Endothelial cell of umbilical vein (primary cell): ENCODE results near the gene ANKMY2. TPM values are rescaled to one million over a fixed set of nuclear protein-coding genes. Genes with fewer than 3 reads are reported as not detected.
A peak's percentile ranks its signal among the peaks of the same experiment; 100 is the strongest.

Experiments
- BruUV-seq: library from RNA; stranded (reverse); fragments of 400-500 nt; replicated peaks from 2 replicates; lab custom pipeline; 2021; lab: Mats Ljungman, UMichigan
- CTCF ChIA-PET: fragments of 300-600, 350-600 bp; sonication (Branson Sonifier 250); formaldehyde crosslinking; loops from one replicate; lab custom pipeline; 2021; ENCODE audit warnings: antibody characterized with exemption, inconsistent platforms; lab: Charles Lee
- POLR2A ChIA-PET: fragments of 300-600, 350-600 bp; sonication (Branson Sonifier 250); formaldehyde crosslinking; loops from one replicate; lab custom pipeline; 2021; ENCODE audit warnings: antibody characterized with exemption, inconsistent platforms; lab: Charles Lee
- DNase-seq: peaks from one replicate; pipeline ENCODE4 v3.0.0-alpha.2; 2011; ENCODE audit warnings: low read depth, low spot score
- FAIRE-seq: peaks from 2 replicates; lab custom pipeline; 2011; peaks lifted over from hg19 to GRCh38; lab: Jason Lieb, UNC
- H2AFZ ChIP-seq: 2 replicates; pipeline ENCODE4 v1.6.0; 2012; ENCODE audit warnings: low read depth, low read length, control low read depth, inconsistent platforms
- H3K27ac ChIP-seq: 2 replicates; pipeline ENCODE4 v1.5.1; 2011; ENCODE audit warnings: low read depth, mild to moderate bottlenecking, control low read depth, low read length, moderate library complexity; ENCODE audit not compliant: insufficient read depth
- H3K27me3 ChIP-seq, 2 experiments: 2 replicates each; pipeline versions ENCODE4 v1.6.0 to v1.6.1; 2011; ENCODE audit warnings: low read length in 2 of 2, mixed read lengths in 1 of 2; ENCODE audit not compliant: control insufficient read depth in 2 of 2, insufficient read depth in 2 of 2
- H3K36me3 ChIP-seq, 2 experiments: 2 replicates in 1 of 2; 3 replicates in 1 of 2; pipeline ENCODE4 v1.5.1; 2011; ENCODE audit warnings: low read length in 2 of 2, mild to moderate bottlenecking in 1 of 2, moderate library complexity in 1 of 2; ENCODE audit not compliant: control insufficient read depth in 2 of 2, insufficient read depth in 2 of 2; ENCODE audit errors: extremely low read depth in 1 of 2
- H3K4me1 ChIP-seq: 3 replicates; pipeline ENCODE4 v1.5.1; 2011; ENCODE audit warnings: mild to moderate bottlenecking, low read length; ENCODE audit not compliant: control insufficient read depth, insufficient read depth; ENCODE audit errors: extremely low read depth
- H3K4me2 ChIP-seq: 2 replicates; pipeline ENCODE4 v1.6.1; 2011; ENCODE audit warnings: low read length, control low read depth, mixed read lengths; ENCODE audit not compliant: insufficient read depth
- H3K4me3 ChIP-seq, 3 experiments: fragments of 200-600 bp in 1 of 3; sonication (generic), shearing (Covaris generic) in 1 of 3; replicated peaks in 1 of 3; 2 replicates each; pipeline ENCODE4 v1.5.1; 2011 to 2016; ENCODE audit warnings: control low read depth in 3 of 3, low read length in 3 of 3, mild to moderate bottlenecking in 2 of 3, inconsistent platforms in 1 of 3, low read depth in 1 of 3, moderate library complexity in 1 of 3; ENCODE audit not compliant: insufficient read depth in 1 of 3
- H3K79me2 ChIP-seq: 2 replicates; pipeline ENCODE4 v1.6.0; 2012; ENCODE audit warnings: low read length, inconsistent platforms; ENCODE audit not compliant: control insufficient read depth, insufficient read depth
- H3K9ac ChIP-seq: replicated peaks from 2 replicates; pipeline ENCODE3; 2011; ENCODE audit warnings: low read length, control low read depth; ENCODE audit not compliant: insufficient read depth; ENCODE audit errors: extremely low read depth
- H3K9me1 ChIP-seq: replicated peaks from 3 replicates; pipeline ENCODE4 v1.6.0; 2011; ENCODE audit warnings: mild to moderate bottlenecking, low read length; ENCODE audit not compliant: control insufficient read depth, insufficient read depth; ENCODE audit errors: extremely low read depth
- H3K9me3 ChIP-seq: replicated peaks from 2 replicates; pipeline ENCODE4 v1.5.1; 2012; ENCODE audit warnings: low read length, inconsistent platforms; ENCODE audit not compliant: control insufficient read depth, insufficient read depth
- H4K20me1 ChIP-seq: replicated peaks from 2 replicates; pipeline ENCODE3; 2011; ENCODE audit warnings: mild to moderate bottlenecking, low read length; ENCODE audit not compliant: control insufficient read depth, insufficient read depth; ENCODE audit errors: extremely low read depth
- FOS ChIP-seq: IDR thresholded peaks from 2 replicates; pipeline ENCODE4 v1.6.1; 2011; ENCODE audit warnings: mild to moderate bottlenecking, low read length, moderate library complexity, borderline replicate concordance; ENCODE audit not compliant: insufficient read depth
- GATA2 ChIP-seq: IDR thresholded peaks from 2 replicates; pipeline ENCODE4 v1.7.0; 2011; ENCODE audit warnings: low read depth, mild to moderate bottlenecking, moderate library complexity, mixed read lengths, low read length; ENCODE audit not compliant: insufficient read length, insufficient read depth
- JUN ChIP-seq: IDR thresholded peaks from 2 replicates; pipeline ENCODE4 v1.6.1; 2011; ENCODE audit warnings: borderline replicate concordance, low read depth; ENCODE audit not compliant: insufficient read length, insufficient read depth
- MYC ChIP-seq: IDR thresholded peaks from one replicate; pipeline ENCODE4 v1.6.1; 2011; ENCODE audit warnings: mild to moderate bottlenecking, low read depth, low read length
- dilution Hi-C: fragments of 300-500 bp; cut with MboI; formaldehyde crosslinking; loops from one replicate; pipeline ENCODE4 v1.15.0; 2019; ENCODE audit warnings: low sequenced_read_pairs; ENCODE audit not compliant: extremely low pct_ligation_motif_present
- intact Hi-C: fragments of 100-400 bp; cut with micrococcal nuclease; formaldehyde crosslinking; loops from one replicate; pipeline ENCODE4 v1.10.0; 2022
- polyA plus RNA-seq, 4 experiments: library from polyadenylated mRNA; depleted of rRNA in 3 of 4; stranded (reverse) in 3 of 4; unstranded in 1 of 4; fragments of >200 nt; gene quantifications; 2 replicates each; pipeline versions ENCODE4 v1.2.1 to v1.2.3, GENCODE V29; 2011 to 2012; ENCODE audit warnings: missing spikeins in 1 of 4
- total RNA-seq: library from RNA; stranded (reverse); gene quantifications from 2 replicates; pipeline ENCODE4 v1.2.3, GENCODE V29; 2021

ANKMY2 gene
- total and polyA plus RNA-seq, 2 donors (not counting 3 experiments of a cell fraction or from before 2014, with no cell fraction given): 7.7 to 11.6 TPM

GRCh38 chr7:16561943-16562342, 83.6 kb downstream of the ANKMY2 start:
- CTCF ChIA-PET: interaction anchor here (0.8 kb wide), 1 partner anchor 130 kb away, joined by 3 read pairs; no protein-coding TSS in a partner anchor

GRCh38 chr7:16559497-16560179, 85.9 kb downstream of the ANKMY2 start:
- H3K9ac ChIP-seq: no peak overlapping the region
- no peak overlapping the region for H3K27ac ChIP-seq
- intact Hi-C loops: loop anchor here (10.0 kb wide), 2 partner anchors 875 to 1255 kb away; partner anchors contain the start of gene MEOX2
- BruUV-seq: no TSS peak
- TF ChIP-seq GATA2 (no peak), FOS (peak; percentile 25)
- H3K4me2 ChIP-seq: peak overlapping the region; percentile 35
- no peak overlapping the region for H3K4me3 ChIP-seq
- peak overlapping the region; percentile 37 for H2AFZ ChIP-seq
- ChIA-PET CTCF (interaction anchor here (1.2 to 1.6 kb wide), 5 partner anchors 9 to 462 kb away, joined by 3 to 5 read pairs (median 4); no protein-coding TSS in a partner anchor), POLR2A (interaction anchor here (0.7 kb wide), 1 partner anchor 965 kb away, joined by 3 read pairs; no protein-coding TSS in a partner anchor)
- DNase-seq: no peak
- no peaks in the 10 kb centered on the region for H3K9me1 ChIP-seq
- H3K9me3 ChIP-seq: no peaks in the 10 kb centered on the region
- no peaks in the 10 kb centered on the region for H3K36me3 ChIP-seq
- FAIRE-seq: no peak
- no peaks in the 10 kb centered on the region for H4K20me1 ChIP-seq
- no peaks in the 10 kb centered on the region for H3K27me3 ChIP-seq
- H3K79me2 ChIP-seq: no peaks in the 10 kb centered on the region
- dilution Hi-C loops: no loop called here
- peaks cover 13% of the 10 kb centered on the region for H3K4me1 ChIP-seq

More at GRCh38 chr7:16561943-16562342, 83.6 kb downstream of the ANKMY2 start:
- H3K9ac ChIP-seq: no peak overlapping the region
- DNase-seq (no peak), FAIRE-seq (no peak)
- H3K79me2 ChIP-seq: no peaks in the 10 kb centered on the region
- no peaks in the 10 kb centered on the region for H3K9me3 ChIP-seq
- H3K36me3 ChIP-seq: no peaks in the 10 kb centered on the region
- no peaks in the 10 kb centered on the region for H4K20me1 ChIP-seq
- dilution Hi-C loops (no loop called here), intact Hi-C loops (loop anchor here (10.0 kb wide), 2 partner anchors 877 to 1257 kb away; partner anchors contain the start of gene MEOX2)
- H3K9me1 ChIP-seq: no peaks in the 10 kb centered on the region
- POLR2A ChIA-PET: no interaction called here
- TF ChIP-seq MYC: no peak
- no peak for TF ChIP-seq JUN
- no peak overlapping the region for H3K4me2 ChIP-seq
- no TSS peak for BruUV-seq
- no peak overlapping the region for H3K27ac ChIP-seq
- no peaks in the 10 kb centered on the region for H3K27me3 ChIP-seq
- H3K4me1 ChIP-seq: peaks cover 13% of the 10 kb centered on the region
- no peak overlapping the region for H2AFZ ChIP-seq
- no peak overlapping the region for H3K4me3 ChIP-seq
